CMK (cell line): Measurements from ENCODE around the gene KDM4F.

Experiments
- DNase-seq: peaks from one replicate; pipeline ENCODE4 v3.0.0-alpha.2; 2010; ENCODE audit warnings: low read depth

KDM4F gene

DNA sequence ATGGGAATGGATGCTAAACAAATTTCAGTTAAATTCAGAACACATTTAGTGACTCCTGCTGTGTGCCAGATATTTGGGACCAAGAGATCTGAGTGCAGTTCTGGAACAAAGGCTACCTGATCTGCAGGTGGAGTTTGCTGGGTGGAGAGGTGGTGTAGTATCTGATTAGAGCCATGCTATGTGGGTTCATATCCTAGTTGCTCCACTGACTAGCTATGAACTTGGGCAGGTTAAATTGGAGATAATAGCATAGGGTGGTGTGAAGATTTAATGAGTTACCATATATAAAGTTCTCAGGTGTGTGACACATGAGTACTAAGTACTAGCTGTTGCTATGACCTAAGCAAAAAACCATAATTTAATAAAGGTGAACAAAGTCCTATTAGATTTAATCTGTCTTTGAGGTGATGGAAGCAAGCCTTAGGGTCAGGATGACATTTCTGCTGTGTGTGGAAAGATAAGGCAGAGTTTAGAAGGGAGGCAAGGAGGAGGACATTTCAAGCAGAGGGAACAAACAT lies 42.5 kb downstream of the KDM4F start:
- DNase-seq = no peak

DNA sequence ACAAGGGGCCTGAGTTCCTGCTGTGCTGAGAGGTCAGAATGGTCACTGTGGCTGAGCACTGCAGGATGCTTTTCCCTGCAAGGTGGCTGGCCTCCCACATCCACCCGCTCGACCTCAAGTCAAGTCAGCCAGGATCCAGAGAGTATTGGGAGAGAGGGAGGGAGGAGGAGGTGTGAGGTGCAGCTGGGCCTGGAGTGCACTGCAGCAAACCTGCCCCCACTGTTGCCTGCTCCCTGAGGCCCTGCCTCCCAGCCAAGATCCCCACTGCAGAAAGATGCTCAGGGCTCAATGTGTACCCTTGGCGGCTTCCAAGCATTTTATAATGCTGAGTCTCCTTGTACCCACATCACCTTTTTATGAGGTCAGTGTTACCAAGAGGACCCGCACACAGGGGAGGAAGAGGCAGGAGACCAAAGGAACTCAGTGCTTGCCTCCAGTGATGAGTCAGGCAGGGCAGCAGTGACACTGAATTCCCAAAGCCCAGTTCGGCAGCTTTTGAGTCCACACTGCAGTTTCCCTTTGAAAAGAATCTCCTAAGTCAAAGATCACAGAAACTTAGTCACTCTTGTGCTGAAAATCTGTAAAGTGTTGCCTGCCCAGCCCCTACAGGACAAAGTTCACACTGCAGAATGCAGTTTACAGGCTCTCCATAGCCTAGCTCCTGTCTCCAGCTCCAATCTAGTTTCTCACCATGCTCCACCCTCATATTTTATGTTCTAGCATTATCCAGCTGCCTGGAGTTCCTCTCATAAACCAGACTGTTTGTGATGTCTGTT lies 43.5 kb downstream of the KDM4F start:
- DNase-seq = no peak

DNA sequence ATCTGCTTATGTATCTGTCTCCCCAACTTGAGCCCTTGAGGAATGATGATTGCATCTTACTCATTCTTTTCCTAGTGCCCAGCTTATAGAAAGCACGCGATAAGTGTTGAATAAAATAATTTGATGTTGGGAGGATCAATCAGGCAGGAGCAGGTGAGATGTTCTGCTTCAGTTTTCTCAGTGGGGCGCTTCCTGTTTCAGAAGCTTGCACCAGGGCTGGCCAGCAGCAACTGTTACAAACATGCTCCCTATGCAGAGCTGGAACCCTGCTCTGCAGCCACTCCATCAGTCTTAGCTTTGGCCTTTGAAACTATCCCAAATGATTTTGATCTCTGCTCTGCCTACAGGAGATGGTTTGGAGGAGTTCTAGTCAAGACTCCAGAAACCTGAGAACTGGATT lies 44.3 kb downstream of the KDM4F start:
- no peak for DNase-seq

DNA sequence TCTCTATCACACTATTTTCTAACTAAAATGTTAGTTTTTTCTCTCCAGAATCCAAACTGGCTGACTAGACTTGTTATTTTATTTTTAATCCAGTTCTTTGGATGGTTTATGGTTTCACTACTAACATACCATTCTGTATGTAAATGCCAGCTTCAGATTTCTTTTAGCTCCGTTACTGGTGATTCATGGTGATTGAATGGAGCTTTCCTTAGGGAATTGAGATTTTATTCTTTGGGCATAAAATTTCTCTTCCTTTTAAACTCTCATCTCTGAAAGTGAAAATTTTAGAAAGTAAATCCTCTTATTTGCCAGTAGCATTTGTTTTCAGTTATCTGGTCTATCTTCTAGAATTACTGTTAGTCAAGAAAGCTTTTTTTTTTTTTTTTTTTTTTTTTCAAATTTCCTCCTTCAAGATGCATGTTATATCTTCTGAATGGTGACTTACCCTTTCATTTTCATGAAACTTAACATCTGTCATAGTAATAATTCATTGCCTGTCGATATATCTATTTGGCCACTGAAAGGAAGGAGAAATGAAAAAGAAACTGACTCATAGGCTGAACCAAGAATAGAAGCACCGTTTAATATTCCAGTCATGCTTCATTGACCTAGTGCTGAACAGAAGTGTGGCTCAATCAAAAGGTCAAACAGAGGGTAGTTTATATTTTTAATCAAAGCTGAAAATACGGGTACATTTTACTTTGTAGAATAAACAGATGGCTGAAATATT lies 46.8 kb downstream of the KDM4F start:
- no peak for DNase-seq

DNA sequence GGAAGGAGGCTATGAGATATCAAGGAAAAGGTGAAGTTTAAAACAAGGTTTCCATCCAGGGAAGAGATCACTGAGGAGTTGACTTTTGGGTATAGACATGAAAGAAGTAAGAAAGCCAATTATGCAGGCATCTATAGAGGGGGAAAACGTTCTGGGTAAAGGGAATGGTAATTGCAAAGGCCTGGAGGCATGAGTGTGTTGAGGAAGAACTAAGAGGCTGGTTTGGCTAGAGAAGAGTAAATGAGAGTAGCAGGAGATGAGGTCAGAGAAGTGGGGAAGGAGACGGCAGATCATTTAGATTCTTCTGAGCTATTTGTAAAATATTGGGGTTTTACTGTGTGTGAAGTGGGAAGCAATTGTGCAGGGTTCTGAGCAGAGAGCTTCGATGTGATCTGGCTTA lies 48.0 kb downstream of the KDM4F start:
- no peak for DNase-seq

DNA sequence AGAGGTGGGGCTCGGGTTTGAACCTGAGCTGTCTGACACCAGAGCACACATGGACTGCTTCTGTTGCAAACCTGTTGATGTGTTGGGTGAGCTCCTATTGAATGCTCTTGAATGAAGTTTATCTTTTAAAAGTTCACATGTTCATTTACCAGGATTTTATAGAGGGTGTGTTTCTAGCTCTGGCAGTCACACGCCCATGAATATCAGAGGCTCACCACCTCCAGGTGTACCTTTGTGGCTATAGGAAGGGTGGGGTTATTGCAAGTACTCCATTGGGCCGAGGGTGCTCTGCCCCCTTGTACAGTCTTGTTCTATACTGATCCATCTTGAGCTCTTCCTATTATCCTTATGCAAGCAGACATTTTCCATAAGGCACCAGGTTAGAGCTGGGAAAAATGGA lies 49.6 kb downstream of the KDM4F start:
- no peak for DNase-seq

DNA sequence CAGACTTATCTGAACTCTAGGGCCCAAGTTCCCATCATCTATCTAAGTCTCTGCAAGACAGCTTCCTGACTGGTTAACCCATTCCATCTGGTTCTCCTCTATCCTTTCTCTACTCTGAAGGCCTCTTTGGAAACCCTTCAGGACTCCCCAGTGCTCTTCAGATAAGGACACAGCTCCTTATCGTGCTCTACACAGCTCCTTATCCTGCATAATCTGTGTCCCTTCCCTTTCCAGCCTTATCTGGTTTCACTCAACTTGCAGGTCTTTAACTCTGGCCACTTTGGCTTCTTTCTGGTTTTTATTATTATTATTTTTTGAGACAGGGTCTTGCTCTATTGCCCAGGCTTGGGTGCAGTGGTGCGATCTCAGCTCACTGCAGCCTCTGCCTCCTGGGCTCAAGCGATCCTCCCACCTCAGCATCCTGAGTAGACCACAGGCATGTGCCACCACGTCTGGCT lies 51.0 kb downstream of the KDM4F start:
- peak; percentile 96 for DNase-seq
